ENCODE results near the gene STK32A.
"Not testable (repeated sequence)": the region's sequence is repeated elsewhere in the genome, so short reads cannot be mapped to it uniquely, and the experiment has no call there.

The STK32A gene

DNA sequence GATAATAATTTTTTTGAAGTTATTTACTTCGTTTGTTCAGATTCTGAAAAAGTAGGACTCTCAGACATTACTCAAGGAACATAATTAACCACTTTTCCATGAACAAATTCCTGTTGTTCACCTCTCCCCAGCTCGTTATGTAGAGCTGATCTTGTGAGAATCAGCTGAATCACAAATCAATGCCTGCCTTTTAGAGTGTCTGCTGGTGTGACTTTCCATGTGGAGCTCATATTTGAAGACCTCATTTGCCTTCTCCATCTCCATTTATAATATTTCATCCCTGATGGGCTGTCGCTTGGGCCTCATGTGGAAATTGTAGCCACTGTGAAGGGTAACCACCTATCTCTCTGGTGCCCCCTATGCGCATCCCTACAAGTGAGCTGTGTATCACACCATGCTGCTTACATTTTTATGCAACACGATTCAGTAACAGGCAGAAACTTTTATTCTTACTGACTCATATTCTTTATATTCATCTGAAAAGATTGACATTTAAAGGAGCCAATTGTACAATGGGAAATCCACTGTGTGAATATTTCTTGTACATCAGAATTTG is 111.3 kb downstream of the STK32A start:
- no peak for DNase-seq (ENCODE audit: low spot score)

DNA sequence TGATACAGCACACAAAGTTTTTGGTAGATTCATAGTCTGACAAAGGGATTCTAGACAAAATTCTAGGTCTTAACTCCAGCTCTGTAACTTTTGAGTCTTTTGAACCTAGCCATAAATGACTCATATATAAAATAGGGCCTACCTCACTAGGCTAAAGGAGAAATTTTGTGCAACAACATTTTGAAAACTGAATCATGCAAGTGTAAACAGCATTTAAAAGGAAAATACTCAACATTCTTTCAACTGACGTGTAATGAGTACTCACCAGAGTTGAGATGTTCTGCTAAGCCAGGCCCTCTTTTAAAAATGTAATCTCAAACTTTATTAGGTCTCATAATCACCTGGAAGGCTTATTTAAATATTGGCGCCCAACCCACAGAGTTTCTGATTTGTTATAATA is 113.2 kb downstream of the STK32A start:
- no peak for DNase-seq (ENCODE audit: low spot score)

DNA sequence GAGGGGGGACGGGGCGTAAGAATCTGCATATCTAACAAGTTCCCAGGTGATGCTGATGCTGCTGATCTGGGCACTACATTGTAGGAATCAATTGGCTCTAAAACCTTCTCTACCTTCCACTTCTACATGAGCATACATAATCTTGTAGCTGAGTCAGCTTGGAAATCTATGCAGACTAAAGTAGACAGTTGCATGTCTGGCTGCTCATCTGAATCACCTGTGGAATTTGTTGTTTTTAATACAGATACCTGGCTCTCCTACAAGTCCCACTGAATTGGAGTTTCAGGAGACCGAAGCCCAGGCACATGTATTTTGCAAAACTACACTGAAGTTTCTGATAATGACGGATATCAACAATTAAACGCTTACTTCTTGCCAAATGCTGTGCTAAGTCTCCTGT is 113.6 kb downstream of the STK32A start:
- no peak for DNase-seq (ENCODE audit: low spot score)

DNA sequence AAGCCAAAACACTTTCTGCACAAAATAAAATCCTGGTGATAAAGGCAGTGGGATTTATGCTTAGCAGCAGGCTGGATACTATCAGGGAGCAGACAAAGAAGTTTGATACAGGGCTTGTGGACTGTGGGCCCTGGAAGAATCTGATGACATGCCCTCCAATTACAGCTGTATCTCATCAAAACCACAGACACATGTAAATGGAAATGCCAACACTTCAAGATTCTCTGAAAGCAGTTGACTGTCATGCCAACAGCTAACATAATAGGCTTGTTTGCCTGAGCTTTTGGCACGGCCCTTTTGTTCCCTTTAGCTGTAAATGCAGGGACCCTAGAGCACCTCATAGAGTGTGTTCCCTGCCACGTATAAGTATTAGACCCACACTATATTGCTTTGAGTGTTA is 114.4 kb downstream of the STK32A start:
- DNase-seq (ENCODE audit: low spot score): no peak

DNA sequence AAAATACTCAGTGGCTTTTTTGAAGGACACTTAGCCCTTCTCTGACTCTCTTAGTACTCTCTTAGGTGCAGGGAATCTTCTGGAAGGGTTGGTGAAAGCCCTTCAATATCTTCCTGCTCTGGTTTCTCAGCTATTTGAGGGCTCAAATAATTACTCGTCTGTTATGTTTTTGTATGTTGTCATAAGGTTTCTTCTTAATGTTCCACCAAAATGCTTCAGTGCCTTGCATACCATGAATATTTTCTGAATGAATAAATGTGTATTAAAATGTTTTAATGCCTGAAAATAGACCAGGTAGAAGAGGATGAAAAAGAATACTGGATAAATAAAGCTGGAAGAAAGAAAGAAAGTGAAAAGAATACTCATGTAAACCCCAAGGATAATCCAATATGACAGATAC is 124.3 kb downstream of the STK32A start:
- DNase-seq (ENCODE audit: low spot score): no peak

DNA sequence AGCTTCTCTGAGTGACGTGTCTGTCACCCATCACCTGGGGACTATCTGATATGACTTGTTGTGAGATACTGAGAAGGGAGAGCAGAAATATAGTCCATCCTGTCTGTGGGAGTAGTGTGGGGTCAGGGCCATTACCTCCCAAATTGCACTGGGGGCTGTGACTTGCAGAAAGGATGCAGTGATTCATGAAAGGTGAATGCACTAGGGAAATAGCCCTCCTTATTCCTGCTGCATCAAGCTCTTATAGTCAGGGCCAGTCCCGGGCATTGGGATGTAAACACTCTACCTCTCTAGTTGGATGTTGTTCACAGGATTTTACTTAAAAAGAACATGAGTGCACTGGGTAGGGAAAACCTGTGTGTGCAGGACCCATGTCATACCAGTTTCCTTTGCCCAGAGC is 124.8 kb downstream of the STK32A start:
- DNase-seq (ENCODE audit: low spot score): no peak

DNA sequence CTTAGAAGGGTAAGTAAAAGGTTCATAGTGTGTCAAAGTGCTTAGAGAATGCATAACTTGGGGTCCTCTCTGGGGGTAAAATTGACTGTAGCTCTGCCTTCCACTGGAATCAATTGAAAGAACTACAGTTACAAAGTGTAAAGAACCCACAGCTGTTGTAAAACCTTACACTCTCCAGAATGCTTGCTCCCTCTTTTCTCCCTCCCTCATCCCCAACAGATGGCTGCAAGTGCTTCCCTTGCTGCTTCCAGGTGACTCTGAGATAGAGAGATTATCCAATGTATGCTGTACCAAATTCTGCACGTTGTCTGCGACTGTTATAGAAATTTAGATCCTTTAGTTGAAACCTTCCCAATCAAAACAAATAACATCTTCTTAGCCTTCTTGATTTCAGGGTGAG is 126.0 kb downstream of the STK32A start:
- DNase-seq (ENCODE audit: low spot score): no peak

DNA sequence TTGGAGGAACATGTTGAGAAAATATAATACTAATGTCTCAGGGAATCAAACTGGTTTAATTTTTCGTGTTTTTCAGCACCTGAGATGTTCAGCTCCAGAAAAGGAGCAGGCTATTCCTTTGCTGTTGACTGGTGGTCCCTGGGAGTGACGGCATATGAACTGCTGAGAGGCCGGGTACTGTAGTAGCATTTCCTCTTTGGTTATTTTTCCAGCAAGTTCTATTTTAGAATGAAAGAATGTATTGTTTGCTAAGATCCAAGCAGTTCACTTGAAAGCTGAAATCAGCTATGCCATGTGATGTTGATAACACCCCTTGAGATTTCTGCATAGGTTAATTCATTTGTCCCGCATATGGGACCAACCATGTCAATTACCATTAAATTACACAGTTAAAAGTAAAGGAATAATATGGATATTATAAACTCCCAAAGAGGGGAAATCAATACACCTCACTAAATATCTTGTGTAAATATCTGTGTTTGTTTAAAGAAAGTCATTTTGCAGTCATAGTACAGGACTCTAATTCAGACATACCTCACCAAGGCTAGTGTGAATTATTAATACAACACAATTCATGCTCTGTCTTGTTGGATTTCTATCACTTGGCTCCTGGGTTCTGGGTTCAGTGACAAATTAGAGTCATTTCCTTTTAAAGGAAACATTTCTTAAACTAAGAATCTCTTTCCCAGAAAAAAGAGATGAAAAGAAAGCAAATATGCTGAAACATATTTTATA is 126.8 kb downstream of the STK32A start:
- no peak for DNase-seq (ENCODE audit: low spot score)

DNA sequence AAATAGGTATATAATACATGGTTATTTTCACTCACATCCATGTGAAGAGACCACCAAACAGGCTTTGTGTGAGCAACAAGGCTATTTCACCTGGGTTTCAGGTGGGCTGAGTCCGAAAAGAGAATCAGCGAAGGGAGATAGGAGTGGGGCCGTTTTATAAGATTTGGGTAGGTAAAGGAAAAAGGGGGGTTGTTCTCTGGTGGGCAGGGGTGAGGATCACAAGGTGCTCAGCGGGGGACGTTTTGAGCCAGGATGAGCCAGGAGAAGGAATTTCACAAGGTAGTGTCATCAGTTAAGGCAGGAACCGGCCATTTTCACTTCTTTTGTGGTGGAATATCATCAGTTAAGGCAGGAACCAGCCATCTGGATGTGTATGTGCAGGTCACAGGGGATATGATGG is 132.6 kb downstream of the STK32A start:
- not testable (repeated sequence) for DNase-seq (ENCODE audit: low spot score)

DNA sequence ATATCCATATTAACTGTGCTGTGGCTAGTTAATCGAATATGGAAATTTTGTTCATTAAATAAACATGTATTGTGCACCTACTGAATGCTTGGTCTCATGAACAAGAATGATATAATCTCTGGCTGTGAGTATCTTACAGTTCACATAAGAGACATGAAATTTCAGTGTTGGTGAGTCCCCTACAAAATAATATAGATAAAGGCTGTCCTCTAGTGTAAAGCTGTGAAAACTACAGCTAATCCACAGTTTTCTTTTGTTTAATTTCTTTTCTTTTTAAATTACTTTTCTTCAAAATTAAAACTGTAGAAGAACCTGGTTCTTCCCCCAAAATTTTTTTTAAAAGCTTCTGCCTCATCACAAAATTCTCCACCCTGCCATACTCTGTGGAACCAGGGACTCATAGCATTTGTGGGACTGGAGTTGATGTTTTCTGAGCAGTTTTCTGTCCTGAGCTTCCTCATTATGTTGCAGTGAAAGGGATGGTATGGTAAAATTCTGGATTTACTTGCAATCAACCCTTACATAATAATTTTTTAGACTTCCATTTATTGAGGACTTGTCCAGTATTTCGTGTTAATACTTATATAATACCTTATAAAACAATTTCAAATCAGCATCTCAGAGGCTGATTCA is 135.0 kb downstream of the STK32A start:
- no peak for DNase-seq (ENCODE audit: low spot score)

DNA sequence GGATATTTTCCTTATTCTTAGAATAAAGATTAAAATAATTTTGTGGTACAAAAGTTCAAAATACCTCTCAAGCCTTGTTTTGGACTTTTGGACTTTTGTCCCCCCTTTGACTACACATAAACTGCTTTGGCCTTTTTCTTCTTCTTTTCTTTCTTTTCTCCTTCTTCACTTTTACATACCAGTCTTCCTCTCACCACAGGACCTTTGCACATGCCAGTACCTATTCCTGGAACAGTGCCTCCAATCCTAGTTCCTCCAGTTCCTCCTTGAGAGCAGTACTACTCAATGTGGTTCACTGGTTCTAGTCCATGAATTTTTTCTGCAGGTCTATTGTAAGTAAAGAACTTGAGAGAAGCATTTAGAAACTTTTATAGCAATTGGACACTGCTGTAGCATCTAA is 136.5 kb downstream of the STK32A start:
- no peak for DNase-seq (ENCODE audit: low spot score)

DNA sequence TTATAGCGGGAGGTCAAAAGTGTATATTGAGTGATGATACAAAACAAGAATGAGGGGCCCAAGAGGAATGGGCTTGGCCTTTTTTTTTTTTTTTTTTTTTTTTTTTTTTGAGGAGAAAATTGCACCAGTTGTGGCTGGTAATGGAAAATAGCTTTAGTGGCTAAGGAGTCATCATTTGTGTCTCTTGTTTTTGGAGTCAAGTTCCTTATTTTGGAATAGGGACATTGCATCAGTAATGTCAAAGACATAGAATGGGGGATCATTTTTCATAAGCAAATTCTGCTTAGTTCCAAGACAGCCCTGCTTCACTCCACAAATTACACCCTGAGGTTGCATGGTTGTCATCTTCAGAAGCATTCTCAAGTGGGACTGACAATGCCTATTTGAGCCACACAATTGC is 137.4 kb downstream of the STK32A start:
- DNase-seq (ENCODE audit: low spot score): no peak

DNA sequence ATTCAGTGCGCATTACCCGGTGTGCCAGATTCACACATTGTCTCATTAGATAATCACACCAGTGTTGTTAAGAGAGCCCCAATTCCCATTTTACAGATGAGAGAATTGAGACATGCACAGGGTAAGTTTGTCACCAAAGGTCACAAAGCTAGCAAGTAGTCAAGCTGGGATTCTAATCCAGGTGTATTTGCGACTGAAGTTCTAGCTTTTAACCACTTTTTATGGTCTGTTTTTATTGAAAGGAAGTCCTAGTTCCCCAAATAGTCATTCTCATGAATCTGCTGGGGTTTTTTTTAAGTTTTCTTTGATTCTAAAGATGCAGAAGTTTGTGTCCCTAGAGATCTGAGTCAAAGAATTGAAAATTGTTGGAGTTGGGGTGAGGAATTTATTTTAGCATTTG is 138.5 kb downstream of the STK32A start:
- DNase-seq (ENCODE audit: low spot score): no peak

DNA sequence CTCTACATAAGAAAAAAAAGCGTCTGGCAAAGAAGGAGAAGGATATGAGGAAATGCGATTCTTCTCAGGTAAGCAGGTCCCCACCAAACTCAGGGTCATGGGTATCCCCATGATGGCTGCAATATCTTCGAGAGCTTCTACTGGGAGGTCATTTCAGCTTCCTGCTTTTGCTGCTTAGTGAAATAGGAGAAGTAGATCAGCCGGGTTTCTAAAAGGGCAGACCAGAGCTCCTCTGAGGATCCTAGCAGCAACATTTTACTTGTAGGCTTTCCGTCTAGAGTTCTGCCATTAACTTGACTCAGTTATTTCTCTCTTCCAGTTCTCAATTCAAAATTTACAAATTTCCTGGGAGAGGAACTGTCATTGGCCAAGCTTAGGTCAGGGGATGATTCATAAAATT is 140.3 kb downstream of the STK32A start:
- DNase-seq (ENCODE audit: low spot score): no peak

DNA sequence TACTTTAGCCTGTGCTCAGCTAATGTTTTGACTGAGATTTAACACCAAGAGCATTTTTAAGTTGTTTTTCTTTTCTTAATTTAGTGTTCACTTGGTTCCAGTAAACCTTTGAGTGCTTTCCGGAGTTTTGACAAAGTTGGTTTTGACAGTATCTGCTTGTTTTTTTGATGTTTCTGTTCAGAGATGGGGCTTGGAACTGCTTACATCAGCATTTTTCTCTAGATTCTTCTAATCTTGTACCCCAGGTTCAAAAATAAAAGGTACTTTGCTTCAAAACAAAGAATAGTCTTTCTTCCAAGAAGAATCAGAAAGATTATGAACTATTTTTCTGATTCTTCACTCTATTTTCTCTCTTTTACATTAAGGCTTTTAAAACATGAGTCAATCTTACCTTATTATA is 142.9 kb downstream of the STK32A start:
- no peak for DNase-seq (ENCODE audit: low spot score)

DNA sequence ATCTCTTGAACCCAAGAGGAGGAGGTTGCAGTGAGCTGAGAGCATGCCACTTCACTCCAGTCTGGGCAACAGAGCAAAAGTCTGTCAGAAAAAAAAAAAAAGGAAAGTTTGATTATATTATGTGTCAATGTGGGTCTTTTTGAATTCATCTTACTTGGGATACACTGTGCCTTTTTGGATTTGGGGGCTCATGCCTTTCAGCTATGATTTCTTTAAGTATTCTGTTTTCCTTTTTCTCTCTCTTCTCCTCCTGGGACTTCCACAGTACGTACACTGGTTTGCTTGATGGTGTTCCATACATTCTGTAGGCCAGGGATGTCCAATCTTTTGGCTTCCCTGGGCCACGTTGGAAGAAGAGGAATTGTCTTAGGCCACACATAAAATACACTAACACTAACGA is 146.7 kb downstream of the STK32A start:
- DNase-seq (ENCODE audit: low spot score): no peak

DNA sequence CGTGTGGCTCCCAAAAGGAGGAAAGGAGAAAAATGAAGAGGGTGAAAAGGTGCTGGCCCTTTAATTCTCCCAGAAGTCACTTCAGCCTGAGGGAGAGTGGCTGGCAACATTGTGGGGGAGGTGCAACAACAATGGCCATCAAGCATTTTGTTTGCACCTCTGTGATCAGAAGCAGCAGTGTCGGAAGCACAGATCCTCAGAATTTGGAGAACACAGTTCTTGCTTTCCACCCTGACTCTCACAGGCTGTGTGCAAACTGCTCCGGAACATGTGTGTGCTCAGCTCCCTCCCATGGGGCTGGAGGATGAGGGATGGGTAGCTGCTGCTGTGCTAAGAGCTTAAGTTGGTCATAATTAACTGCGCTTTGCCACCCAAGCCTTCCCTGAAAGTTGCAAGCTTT is 147.9 kb downstream of the STK32A start:
- DNase-seq (ENCODE audit: low spot score): no peak

DNA sequence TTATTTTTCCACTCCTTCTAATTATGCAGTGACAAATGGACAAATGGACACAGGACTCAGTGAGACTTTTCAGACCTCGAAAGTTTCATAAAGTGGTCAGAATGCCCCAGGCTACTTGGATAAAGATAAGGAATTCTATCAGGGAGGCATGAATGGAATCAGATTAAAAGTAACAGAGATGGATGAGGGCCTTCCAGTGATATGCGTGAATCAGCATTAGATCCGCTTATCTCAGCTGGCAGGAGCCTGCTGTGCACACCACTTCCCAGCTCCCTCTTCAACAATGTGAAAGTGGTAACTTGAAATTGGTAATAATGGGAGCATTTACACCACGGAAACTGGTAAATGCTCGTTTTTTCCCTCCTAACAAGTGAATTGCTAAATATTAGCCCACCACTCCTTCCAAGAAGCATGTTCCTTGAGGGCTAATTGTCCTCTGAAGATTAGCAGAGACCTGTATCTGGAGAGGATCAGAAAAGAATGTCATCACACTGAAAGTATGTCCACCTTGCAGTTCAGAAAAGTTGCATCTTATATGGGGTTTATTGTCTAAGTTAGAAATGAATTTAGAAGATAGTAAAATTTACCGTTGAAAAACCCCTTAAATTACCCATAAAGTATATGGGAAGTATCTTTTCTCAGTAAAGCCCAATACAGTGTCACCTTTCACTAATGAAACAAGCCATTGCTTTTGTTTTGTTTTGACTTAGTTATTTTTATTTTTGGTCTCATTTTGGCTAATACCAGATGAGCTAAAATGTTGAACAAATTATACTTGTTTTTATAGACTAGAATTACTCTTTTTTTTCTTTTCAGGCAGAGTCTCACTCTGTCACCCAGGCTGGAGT is 149.7 kb downstream of the STK32A start:
- DNase-seq (ENCODE audit: low spot score): no peak

DNA sequence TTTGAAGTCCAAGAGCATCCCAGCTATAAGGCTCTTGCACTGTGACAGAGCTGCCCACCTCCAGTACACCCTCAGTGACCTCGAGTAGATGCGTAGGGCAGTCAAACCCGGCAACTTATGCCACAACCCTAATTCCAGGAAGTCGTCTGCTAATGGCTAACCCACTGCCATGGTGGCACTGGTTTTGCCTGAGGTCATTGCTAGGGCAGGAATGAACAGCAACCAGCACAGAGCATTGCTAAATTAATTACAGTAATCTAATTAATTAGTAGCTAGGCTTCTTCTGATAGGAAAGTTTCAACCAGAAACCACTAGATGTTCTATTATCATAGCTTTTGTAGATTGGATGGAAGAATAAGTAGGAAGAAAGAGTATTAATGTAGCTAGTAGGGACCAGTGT is 152.3 kb downstream of the STK32A start:
- no peak for DNase-seq (ENCODE audit: low spot score)

DNA sequence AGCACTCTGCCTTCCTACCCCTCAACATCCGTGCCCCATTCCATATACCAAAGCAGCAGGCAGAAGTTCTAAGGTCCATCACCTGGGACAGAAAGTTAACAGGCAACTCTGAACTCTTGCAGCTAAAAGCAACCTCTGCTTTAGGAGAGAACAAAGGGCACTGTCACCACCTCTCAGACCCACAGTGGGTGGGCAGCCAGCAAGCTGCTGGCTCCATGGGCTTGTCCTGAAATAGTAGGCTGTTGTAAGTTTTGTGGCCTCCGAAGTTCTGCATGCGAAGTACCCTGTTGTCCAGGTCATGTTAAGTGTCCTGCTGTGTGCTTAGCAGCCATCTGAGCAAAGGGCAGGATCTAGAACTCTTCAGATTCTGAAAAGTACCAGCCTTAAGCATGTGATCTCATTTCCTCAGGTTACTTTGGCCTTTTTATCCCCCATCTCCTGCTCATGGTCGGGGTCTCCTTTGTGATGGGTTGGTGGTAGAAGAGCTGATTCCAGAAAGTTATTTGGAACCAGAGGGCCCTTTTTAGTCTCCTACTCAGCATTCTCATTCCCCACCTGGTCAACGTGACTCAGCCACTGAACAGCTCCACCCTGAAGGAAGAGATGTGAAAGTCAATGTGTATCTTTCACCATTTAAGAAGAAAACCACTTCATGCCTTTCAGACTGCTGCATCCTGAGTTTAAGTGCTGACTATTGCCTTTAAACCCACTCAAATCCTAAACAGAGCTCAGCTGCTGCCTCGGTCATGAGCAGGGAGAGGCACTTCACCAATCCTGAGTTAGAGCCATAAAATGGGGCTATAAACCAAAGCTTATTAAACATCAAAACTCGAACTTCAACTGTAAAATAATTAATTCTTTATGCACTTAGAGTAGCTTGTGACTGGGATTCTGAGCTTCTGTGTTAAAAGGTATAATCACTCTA is 153.6 kb downstream of the STK32A start:
- no peak for DNase-seq (ENCODE audit: low spot score)

DNA sequence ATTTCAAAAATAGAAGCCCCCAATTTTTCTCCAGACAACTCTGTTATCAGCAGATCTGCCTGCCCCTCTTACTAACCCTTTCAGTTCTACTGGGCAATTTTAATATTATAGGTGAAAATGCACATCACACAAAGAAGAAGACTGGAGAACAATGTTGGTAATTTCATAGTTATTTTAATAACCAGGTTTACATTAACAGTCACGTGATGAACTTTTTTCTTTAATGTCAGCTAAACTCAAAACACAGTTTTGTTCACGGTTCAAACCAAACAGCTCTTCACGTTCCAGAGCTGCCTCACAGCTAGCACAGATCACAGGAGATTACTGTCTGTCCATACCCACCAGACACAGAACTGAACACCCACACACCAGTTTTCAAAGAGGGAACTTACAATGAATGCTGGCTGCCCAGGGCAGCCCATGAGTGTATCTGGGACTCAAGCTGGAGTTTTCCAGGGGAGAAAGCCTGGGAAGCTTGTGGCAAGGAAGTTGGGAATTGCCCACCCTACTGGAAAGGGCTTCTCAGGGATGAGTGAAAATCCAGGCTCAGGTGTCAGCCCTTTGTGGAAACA is 155.9 kb downstream of the STK32A start:
- DNase-seq (ENCODE audit: low spot score): no peak
